ENCODE results near the gene SNTB2. TPM values are rescaled to one million over a fixed set of nuclear protein-coding genes. Genes with fewer than 3 reads are reported as not detected.

The SNTB2 gene
- total RNA-seq, 2 experiments from 2014 or later, result 11.8 to 13.0 TPM

DNA sequence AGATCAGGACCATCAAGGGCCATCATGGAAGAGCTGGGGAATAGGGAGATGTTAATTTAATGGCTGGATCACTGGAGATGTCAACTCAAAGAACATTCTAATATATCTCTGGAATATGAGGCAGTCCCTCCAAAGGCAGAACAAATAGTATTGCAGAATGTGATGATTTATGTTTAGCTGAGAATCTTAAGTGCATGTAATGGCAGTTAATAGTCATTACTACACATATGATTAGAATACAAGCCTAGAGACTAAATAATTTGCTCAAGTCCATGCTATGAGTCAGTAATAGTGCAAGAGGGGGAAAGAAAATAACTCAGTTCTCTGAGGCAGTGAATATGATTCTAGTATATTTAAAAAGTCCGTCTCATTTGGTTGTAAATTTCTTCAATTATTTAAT lies 32.3 kb downstream of the SNTB2 start:
- DNase-seq (no peak), ATAC-seq (no peak)
- POLR2A ChIA-PET, result no interaction called here
- Mint-ChIP-seq H3K27ac (no peak overlapping the region), H3K4me1 (ENCODE audit: low read depth) (peaks cover 7% of the 10 kb centered on the region), H3K27me3 (no peaks in the 10 kb centered on the region), H3K4me3 (no peak overlapping the region), H3K36me3 (ENCODE audit: low read depth) (no peaks in the 10 kb centered on the region), H3K9me3 (no peaks in the 10 kb centered on the region)
- TF ChIP-seq, protein P1, sequence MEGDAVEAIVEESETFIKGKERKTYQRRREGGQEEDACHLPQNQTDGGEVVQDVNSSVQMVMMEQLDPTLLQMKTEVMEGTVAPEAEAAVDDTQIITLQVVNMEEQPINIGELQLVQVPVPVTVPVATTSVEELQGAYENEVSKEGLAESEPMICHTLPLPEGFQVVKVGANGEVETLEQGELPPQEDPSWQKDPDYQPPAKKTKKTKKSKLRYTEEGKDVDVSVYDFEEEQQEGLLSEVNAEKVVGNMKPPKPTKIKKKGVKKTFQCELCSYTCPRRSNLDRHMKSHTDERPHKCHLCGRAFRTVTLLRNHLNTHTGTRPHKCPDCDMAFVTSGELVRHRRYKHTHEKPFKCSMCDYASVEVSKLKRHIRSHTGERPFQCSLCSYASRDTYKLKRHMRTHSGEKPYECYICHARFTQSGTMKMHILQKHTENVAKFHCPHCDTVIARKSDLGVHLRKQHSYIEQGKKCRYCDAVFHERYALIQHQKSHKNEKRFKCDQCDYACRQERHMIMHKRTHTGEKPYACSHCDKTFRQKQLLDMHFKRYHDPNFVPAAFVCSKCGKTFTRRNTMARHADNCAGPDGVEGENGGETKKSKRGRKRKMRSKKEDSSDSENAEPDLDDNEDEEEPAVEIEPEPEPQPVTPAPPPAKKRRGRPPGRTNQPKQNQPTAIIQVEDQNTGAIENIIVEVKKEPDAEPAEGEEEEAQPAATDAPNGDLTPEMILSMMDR (IDR thresholded peaks at IDR 0.05), result no peak
- intact Hi-C loops (cut with micrococcal nuclease), result no loop called here
- CTCF ChIA-PET, result interaction anchor here (1.9 kb wide), 1 partner anchor 10 kb away, joined by 5 read pairs; no protein-coding TSS in a partner anchor

DNA sequence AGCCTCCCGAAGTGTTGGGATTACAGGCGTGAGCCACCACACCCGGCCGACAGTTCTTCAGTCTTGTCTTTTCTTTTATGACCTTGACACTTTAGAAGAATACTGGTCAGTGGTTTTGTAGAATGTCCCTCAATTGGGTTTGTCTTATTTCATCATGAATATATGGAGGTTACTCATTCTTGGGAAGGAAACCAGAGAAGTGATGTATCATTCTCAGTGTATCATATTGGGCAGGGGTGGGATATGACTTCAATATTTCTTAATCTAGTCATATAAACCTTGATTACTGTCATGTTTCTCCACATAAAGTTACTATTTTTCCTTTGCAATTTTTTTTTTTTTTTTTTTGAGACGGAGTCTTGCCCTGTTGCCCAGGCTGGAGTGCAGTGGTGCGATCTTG lies 36.9 kb downstream of the SNTB2 start:
- no peak for ATAC-seq
- ChIA-PET POLR2A (no interaction called here), CTCF (no interaction called here)
- Mint-ChIP-seq H3K27me3 (no peaks in the 10 kb centered on the region), H3K9me3 (no peaks in the 10 kb centered on the region), H3K36me3 (ENCODE audit: low read depth) (no peaks in the 10 kb centered on the region), H3K4me3 (no peak overlapping the region), H3K27ac (no peak overlapping the region), H3K4me1 (ENCODE audit: low read depth) (peaks cover 2% of the 10 kb centered on the region)
- TF ChIP-seq, protein P1 (IDR thresholded peaks at IDR 0.05), result no peak
- no peak for DNase-seq
- intact Hi-C loops (cut with micrococcal nuclease), result no loop called here

DNA sequence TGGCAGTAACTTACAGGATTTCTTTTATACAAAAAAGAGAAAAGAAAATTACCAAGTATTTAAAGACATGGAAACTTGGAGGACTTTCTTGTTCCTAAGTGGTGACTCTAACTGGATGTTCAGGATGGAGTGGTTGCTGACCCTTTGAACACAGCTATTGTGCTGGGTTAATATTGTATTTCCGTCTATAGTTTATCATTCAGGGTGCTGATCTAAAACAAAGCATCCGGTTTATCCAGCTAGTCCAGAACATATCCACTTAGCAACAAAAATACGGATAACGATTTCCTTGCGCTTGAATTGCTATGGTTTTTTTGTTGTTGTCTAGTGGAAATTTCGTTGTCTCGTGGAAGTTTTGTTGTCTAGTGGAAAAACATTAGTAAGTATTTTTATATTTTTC lies 38.2 kb downstream of the SNTB2 start:
- intact Hi-C loops (cut with micrococcal nuclease), result no loop called here
- Mint-ChIP-seq H3K9me3 (no peaks in the 10 kb centered on the region), H3K27ac (no peak overlapping the region), H3K4me3 (no peak overlapping the region), H3K4me1 (ENCODE audit: low read depth) (no peaks in the 10 kb centered on the region), H3K27me3 (no peaks in the 10 kb centered on the region), H3K36me3 (ENCODE audit: low read depth) (no peaks in the 10 kb centered on the region)
- ChIA-PET POLR2A (no interaction called here), CTCF (interaction anchor here (1.0 kb wide), 1 partner anchor 19 kb away, joined by 3 read pairs; no protein-coding TSS in a partner anchor)
- TF ChIP-seq, protein P1 (IDR thresholded peaks at IDR 0.05), result no peak
- no peak for DNase-seq
- ATAC-seq, result no peak

DNA sequence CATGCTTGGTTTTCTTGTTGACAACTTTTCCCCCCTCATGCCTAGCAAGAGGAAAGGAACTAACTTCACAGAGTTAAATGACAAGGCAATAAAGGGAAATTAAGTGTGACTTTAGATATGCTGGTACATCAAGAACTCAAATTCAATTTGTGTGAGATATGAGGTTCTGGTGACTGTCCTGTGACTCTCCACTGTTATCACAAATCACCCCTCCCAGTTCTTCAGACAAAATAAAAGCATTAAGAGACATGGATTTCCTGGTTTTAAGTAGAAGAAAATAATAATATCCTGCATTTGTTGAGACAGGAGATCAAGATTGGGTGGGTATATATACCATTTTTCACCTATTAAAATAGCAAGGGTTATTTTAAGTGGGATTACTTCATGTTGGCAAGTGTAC lies 46.2 kb downstream of the SNTB2 start:
- DNase-seq (no peak), ATAC-seq (no peak)
- TF ChIP-seq, protein P1 (IDR thresholded peaks at IDR 0.05), result no peak
- no peaks in the 10 kb centered on the region for H3K27me3 Mint-ChIP-seq
- H3K36me3 Mint-ChIP-seq (ENCODE audit: low read depth), result no peaks in the 10 kb centered on the region
- ChIA-PET POLR2A (no interaction called here), CTCF (interaction anchor here (1.3 kb wide), 1 partner anchor 27 kb away, joined by 4 read pairs; no protein-coding TSS in a partner anchor)
- H3K4me3 Mint-ChIP-seq, result no peak overlapping the region
- no peak overlapping the region for H3K27ac Mint-ChIP-seq
- H3K9me3 Mint-ChIP-seq, result no peaks in the 10 kb centered on the region
- no peaks in the 10 kb centered on the region for H3K4me1 Mint-ChIP-seq (ENCODE audit: low read depth)
- intact Hi-C loops (cut with micrococcal nuclease), result no loop called here

DNA sequence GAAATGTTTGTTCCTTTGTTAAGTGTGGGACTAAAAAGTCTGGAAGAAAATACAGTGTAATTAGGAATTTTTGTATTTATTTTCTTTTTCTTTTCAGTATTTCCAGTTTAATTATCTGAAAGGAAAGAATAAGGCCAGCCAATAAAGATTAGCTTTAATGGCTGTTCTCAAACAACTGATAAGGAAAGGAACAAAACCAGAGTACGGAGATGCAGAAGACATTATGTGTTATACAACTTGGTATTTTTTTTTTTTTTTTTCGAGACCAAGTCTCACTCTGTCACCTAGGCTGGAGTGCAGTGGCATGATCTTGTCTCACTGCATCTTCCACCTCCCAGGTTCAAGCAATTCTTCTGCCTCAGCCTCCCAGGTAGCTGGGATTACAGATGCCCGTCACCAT lies 47.5 kb downstream of the SNTB2 start:
- H3K4me1 Mint-ChIP-seq (ENCODE audit: low read depth), result no peaks in the 10 kb centered on the region
- DNase-seq (no peak), ATAC-seq (no peak)
- POLR2A ChIA-PET, result no interaction called here
- H3K36me3 Mint-ChIP-seq (ENCODE audit: low read depth), result no peaks in the 10 kb centered on the region
- no peaks in the 10 kb centered on the region for H3K27me3 Mint-ChIP-seq
- intact Hi-C loops (cut with micrococcal nuclease), result no loop called here
- H3K4me3 Mint-ChIP-seq, result no peak overlapping the region
- H3K9me3 Mint-ChIP-seq, result no peaks in the 10 kb centered on the region
- CTCF ChIA-PET, result no interaction called here
- TF ChIP-seq, protein P1 (IDR thresholded peaks at IDR 0.05), result no peak
- H3K27ac Mint-ChIP-seq, result no peak overlapping the region

All from activated CD8-positive, alpha-beta T cell treated with anti-CD3 and anti-CD28 coated beads for 36 hours (primary cell).